Lower lobe of right lung (tissue), 2 donors: ENCODE data around the gene RCOR1. TPM values are rescaled to one million over a fixed set of nuclear protein-coding genes. Genes with fewer than 3 reads are reported as not detected.

Experiments used
- ATAC-seq, 2 donors: fragments of 200-7000 bp; cut with Tn5 transposase; one replicate each; pipeline ENCODE4 v1.9.1; 2020 to 2022; ENCODE audit warnings: mild to moderate bottlenecking in 2 of 2, moderate library complexity in 2 of 2
- DNase-seq: peaks from one replicate; pipeline ENCODE4 v3.0.0-alpha.2; 2020
- H3K27ac ChIP-seq: fragments of 200-600 bp; one replicate; pipeline ENCODE4 v1.8.0; 2022
- H3K27me3 ChIP-seq: fragments of 200-600 bp; one replicate; pipeline ENCODE4 v1.8.0; 2022; ENCODE audit warnings: low read depth
- H3K36me3 ChIP-seq: fragments of 200-600 bp; one replicate; pipeline ENCODE4 v1.8.0; 2022; ENCODE audit warnings: mild to moderate bottlenecking
- H3K4me1 ChIP-seq: fragments of 200-600 bp; one replicate; pipeline ENCODE4 v1.8.0; 2022
- H3K4me3 ChIP-seq: fragments of 200-600 bp; one replicate; pipeline ENCODE4 v1.8.0; 2022; ENCODE audit warnings: mild to moderate bottlenecking
- H3K9me3 ChIP-seq: fragments of 200-600 bp; one replicate; pipeline ENCODE4 v1.8.0; 2022
- CTCF ChIP-seq: fragments of 200-600 bp; IDR thresholded peaks from one replicate; pipeline ENCODE4 v1.8.0; 2022; ENCODE audit warnings: antibody characterized with exemption, mild to moderate bottlenecking
- intact Hi-C: fragments of 100-400 bp; cut with DNase I; formaldehyde crosslinking; loops from one replicate; pipeline ENCODE4 v1.11.0; 2022
- total RNA-seq: library from RNA; stranded (reverse); fragmentation: NEBNext Ultra II Directional; extraction: Animal tissue kit (Norgen Biotek cat#: 25700); gene quantifications from one replicate; pipeline ENCODE4 v1.2.1, GENCODE V29; 2021
- donor health status: DM: no; HTN: yes; CAD: no; lungs with severe emphysema.

RCOR1 gene
- total RNA-seq, 1 donor from 2014 or later, result 53.6 TPM

- TF ChIP-seq CTCF, result no peak
- Histone ChIP-seq H3K4me1 (no peaks in the 10 kb centered on the region), H3K4me3 (no peak overlapping the region), H3K27me3 (no peaks in the 10 kb centered on the region), H3K36me3 (peaks cover 100% of the 10 kb centered on the region), H3K27ac (no peak overlapping the region), H3K9me3 (no peaks in the 10 kb centered on the region)
- DNase-seq (no peak), ATAC-seq (no peak)
- intact Hi-C loops, result no loop called here
Measured at GRCh38 chr14:102726191-102726949, 133.9 kb downstream of the RCOR1 start.

GRCh38 chr14:102727336-102728095, 135.1 kb downstream of the RCOR1 start:
- no peaks in the 10 kb centered on the region for H3K4me1 ChIP-seq
- peaks cover 89% of the 10 kb centered on the region for H3K36me3 ChIP-seq
- no peaks in the 10 kb centered on the region for H3K9me3 ChIP-seq
- ATAC-seq (no peak), DNase-seq (no peak)
- H3K27ac ChIP-seq, result no peak overlapping the region
- no peak for TF ChIP-seq CTCF
- no peaks in the 10 kb centered on the region for H3K27me3 ChIP-seq
- intact Hi-C loops, result no loop called here
- no peak overlapping the region for H3K4me3 ChIP-seq

- intact Hi-C loops, result no loop called here
- H3K4me1 ChIP-seq, result no peaks in the 10 kb centered on the region
Measured at GRCh38 chr14:102728501-102728900, 136.1 kb downstream of the RCOR1 start.

GRCh38 chr14:102729268-102729667, 136.8 kb downstream of the RCOR1 start:
- DNase-seq (no peak), ATAC-seq (no peak)
- no peak overlapping the region for H3K27ac ChIP-seq
- no peak overlapping the region for H3K4me3 ChIP-seq
- H3K9me3 ChIP-seq, result no peaks in the 10 kb centered on the region
- intact Hi-C loops, result no loop called here
- no peaks in the 10 kb centered on the region for H3K4me1 ChIP-seq
- H3K36me3 ChIP-seq, result peaks cover 72% of the 10 kb centered on the region
- H3K27me3 ChIP-seq, result no peaks in the 10 kb centered on the region
- TF ChIP-seq CTCF, result no peak

More at GRCh38 chr14:102728501-102728900, 136.1 kb downstream of the RCOR1 start:
- Histone ChIP-seq H3K4me3 (no peak overlapping the region), H3K36me3 (peaks cover 79% of the 10 kb centered on the region), H3K27ac (no peak overlapping the region), H3K9me3 (no peaks in the 10 kb centered on the region), H3K27me3 (no peaks in the 10 kb centered on the region)
- no peak for DNase-seq
- no peak for ATAC-seq
- TF ChIP-seq CTCF, result no peak

- no peak overlapping the region for H3K4me3 ChIP-seq
- no peaks in the 10 kb centered on the region for H3K9me3 ChIP-seq
- no peaks in the 10 kb centered on the region for H3K27me3 ChIP-seq
- DNase-seq, result no peak
- no peaks in the 10 kb centered on the region for H3K4me1 ChIP-seq
- TF ChIP-seq CTCF, result no peak
- H3K27ac ChIP-seq, result no peak overlapping the region
- peaks cover 66% of the 10 kb centered on the region for H3K36me3 ChIP-seq
- intact Hi-C loops, result no loop called here
- no peak for ATAC-seq
Measured at GRCh38 chr14:102729825-102730224, 137.4 kb downstream of the RCOR1 start.
